GM12878 (cell line): Measurements from ENCODE around the gene INAFM1. TPM values are rescaled to one million over a fixed set of nuclear protein-coding genes. Genes with fewer than 3 reads are reported as not detected.

Experiments
- ATAC-seq: fragments of 200-7000 bp; cut with Tn5 transposase; 3 replicates; pipeline ENCODE4 v1.9.1; 2020; ENCODE audit warnings: mild to moderate bottlenecking, moderate library complexity
- BruUV-seq: library from RNA; stranded (reverse); fragments of 400-500 nt; replicated peaks from 2 replicates; lab custom pipeline; 2021; lab: Mats Ljungman, UMichigan
- CTCF ChIA-PET: fragments of 300-600 bp; sonication (Branson Sonifier 250); formaldehyde crosslinking; extraction: SDS; loops from one replicate; lab custom pipeline; 2021; ENCODE audit warnings: inconsistent platforms; lab: Yijun Ruan, JAX
- POLR2A ChIA-PET: fragments of 350-600 bp; formaldehyde crosslinking; extraction: SDS; loops from one replicate; lab custom pipeline; 2021; ENCODE audit warnings: inconsistent platforms; lab: Charles Lee
- RAD21 ChIA-PET: fragments of 300-600 bp; sonication (Branson Sonifier 250); formaldehyde crosslinking; loops from one replicate; lab custom pipeline; 2023; ENCODE audit warnings: antibody characterized with exemption; ENCODE audit not compliant: unreplicated experiment; lab: Charles Lee
- SMC1A ChIA-PET: fragments of 300-600 bp; sonication (Branson Sonifier 250); formaldehyde crosslinking; loops from one replicate; lab custom pipeline; 2023; ENCODE audit not compliant: unreplicated experiment, uncharacterized antibody; lab: Charles Lee
- DNase-seq: peaks from one replicate; pipeline ENCODE4 v3.0.0-alpha.2; 2011; ENCODE audit warnings: low read depth, low spot score
- FAIRE-seq: peaks from 3 replicates; lab custom pipeline; 2011; peaks lifted over from hg19 to GRCh38; lab: Jason Lieb, UNC
- H2AFZ ChIP-seq: 2 replicates; pipeline ENCODE4 v1.6.0; 2011; ENCODE audit warnings: low read depth, low read length, control low read depth; ENCODE audit not compliant: control insufficient read depth
- H3K27ac ChIP-seq: 2 replicates; pipeline ENCODE4 v1.5.1; 2011; ENCODE audit warnings: control low read depth; ENCODE audit not compliant: control insufficient read depth, insufficient read depth
- H3K27me3 ChIP-seq, 2 experiments: replicated peaks in 1 of 2; 2 replicates each; pipeline versions ENCODE4 v1.6.0 to v1.6.1; 2011; ENCODE audit warnings: low read length in 1 of 2; ENCODE audit not compliant: control insufficient read depth in 2 of 2, insufficient read depth in 2 of 2
- H3K36me3 ChIP-seq, 2 experiments: 2 replicates each; pipeline ENCODE4 v1.5.1; 2011; ENCODE audit warnings: low read length in 1 of 2; ENCODE audit not compliant: control insufficient read depth in 2 of 2, insufficient read depth in 2 of 2
- H3K4me1 ChIP-seq: 2 replicates; pipeline ENCODE4 v1.6.1; 2011; ENCODE audit warnings: mild to moderate bottlenecking, low read length, moderate library complexity, mixed read lengths; ENCODE audit not compliant: control insufficient read depth, insufficient read depth
- H3K4me2 ChIP-seq: 2 replicates; pipeline ENCODE4 v1.6.0; 2011; ENCODE audit warnings: control low read depth; ENCODE audit not compliant: control insufficient read depth, insufficient read depth
- H3K4me3 ChIP-seq: fragments of 200-600 bp; sonication (generic); 2 replicates; pipeline ENCODE4 v1.5.1; 2016
- H3K79me2 ChIP-seq: 2 replicates; pipeline ENCODE4 v1.6.0; 2011; ENCODE audit warnings: low read length; ENCODE audit not compliant: control insufficient read depth, insufficient read depth
- H3K9ac ChIP-seq: 2 replicates; pipeline ENCODE4 v1.8.0; 2011; ENCODE audit warnings: low read length, control low read depth, mixed read lengths; ENCODE audit not compliant: control insufficient read depth, insufficient read depth
- H3K9me3 ChIP-seq: replicated peaks from 3 replicates; pipeline ENCODE4 v1.5.1; 2011; ENCODE audit warnings: mild to moderate bottlenecking, low read length; ENCODE audit not compliant: control insufficient read depth, insufficient read depth
- H4K20me1 ChIP-seq: 2 replicates; pipeline ENCODE4 v1.6.0; 2011; ENCODE audit not compliant: control insufficient read depth, insufficient read depth
- CREB1 ChIP-seq: IDR thresholded peaks from 2 replicates; pipeline ENCODE4 v1.6.1; 2012; ENCODE audit warnings: low read depth, mild to moderate bottlenecking, inconsistent platforms
- ESRRA ChIP-seq: IDR thresholded peaks from 2 replicates; pipeline ENCODE4 v1.6.1; 2012; ENCODE audit warnings: mild to moderate bottlenecking, low read length, improper control_type of control experiment
- HCFC1 ChIP-seq: fragments of 150-350 bp; IDR thresholded peaks from 2 replicates; pipeline ENCODE4 v1.6.1; 2014; ENCODE audit warnings: low read length
- HDAC2 ChIP-seq: fragments of 200-600 bp; sonication (generic); IDR thresholded peaks from 2 replicates; pipeline ENCODE4 v1.6.1; 2017
- JUND ChIP-seq: IDR thresholded peaks from 2 replicates; pipeline ENCODE4 v1.6.1; 2012; ENCODE audit warnings: low read depth, mild to moderate bottlenecking, low read length, improper control_type of control experiment, moderate library complexity
- PML ChIP-seq: IDR thresholded peaks from 2 replicates; pipeline ENCODE4 v1.6.1; 2012; ENCODE audit warnings: low read length, inconsistent platforms
- RFX5 ChIP-seq: IDR thresholded peaks from 2 replicates; pipeline ENCODE4 v1.6.1; 2011; ENCODE audit warnings: low read depth, low read length, improper control_type of control experiment
- RUNX3 ChIP-seq: IDR thresholded peaks from 2 replicates; pipeline ENCODE4 v1.6.1; 2012; ENCODE audit warnings: low read length, inconsistent platforms
- SIX5 ChIP-seq: IDR thresholded peaks from 2 replicates; pipeline ENCODE4 v1.6.1; 2011; ENCODE audit warnings: mild to moderate bottlenecking, low read depth, low read length, moderate library complexity; ENCODE audit not compliant: severe bottlenecking
- SP1 ChIP-seq: IDR thresholded peaks from one replicate; pipeline ENCODE4 v1.6.1; 2011; ENCODE audit warnings: low read depth, low read length
- STAT1 ChIP-seq: fragments of 450-650 bp; conservative IDR thresholded peaks from 2 replicates; pipeline ENCODE4 v1.6.1; 2014; ENCODE audit warnings: antibody characterized with exemption, mild to moderate bottlenecking
- TAF1 ChIP-seq: IDR thresholded peaks from 2 replicates; pipeline ENCODE4 v1.6.1; 2011; ENCODE audit warnings: mild to moderate bottlenecking, low read depth, low read length, borderline replicate concordance
- TCF12 ChIP-seq: IDR thresholded peaks from 2 replicates; pipeline ENCODE4 v1.6.1; 2011; ENCODE audit warnings: low read depth, mild to moderate bottlenecking, low read length
- YBX1 ChIP-seq: fragments of 450-650 bp; IDR thresholded peaks from 2 replicates; pipeline ENCODE4 v1.6.1; 2016; ENCODE audit warnings: antibody characterized with exemption
- WGBS: methylation state at CpG from one replicate; pipeline ENCODE4 v1.1.6; 2016; ENCODE audit warnings: low lambda C conversion rate; ENCODE audit not compliant: insufficient replicate concordance, insufficient coverage; ENCODE audit errors: missing lambda C conversion rate; 5-methylcytosine and 5-hydroxymethylcytosine counted together
- in situ Hi-C: fragments of 300-500 bp; cut with MboI; formaldehyde crosslinking; loops from 9 replicates; pipeline ENCODE4 v1.14.3; 2018; ENCODE audit warnings: mixed read lengths
- intact Hi-C: fragments of 100-400 bp; cut with micrococcal nuclease; formaldehyde crosslinking; loops from one replicate; pipeline ENCODE4 v1.14.2; 2022; ENCODE audit not compliant: unreplicated experiment
- polyA plus RNA-seq, 11 experiments: library from polyadenylated mRNA; depleted of rRNA in 4 of 11; unstranded in 6 of 11; stranded (reverse) in 5 of 11; fragments of >200 nt; fragmentation: Nextera tagmentation in 4 of 11; fragmentation: Illumina TruSeq in 1 of 11; extraction: Ambion mirVana in 4 of 11; extraction: Trizol in 1 of 11; gene quantifications; 1 replicate in 1 of 11; 2 replicates in 10 of 11; pipeline versions ENCODE4 v1.2.1 to v1.2.3, GENCODE V29; 2011 to 2016; ENCODE audit warnings: inconsistent platforms in 2 of 11, missing spikeins in 2 of 11, low read depth in 1 of 11
- total RNA-seq, 4 experiments: library from RNA; depleted of rRNA in 3 of 4; stranded (reverse); fragments of >200 nt in 3 of 4; fragmentation: Illumina TruSeq in 1 of 4; extraction: Trizol in 1 of 4; gene quantifications; 2 replicates each; pipeline versions ENCODE4 v1.2.1 to v1.2.3, GENCODE V29; 2013 to 2021
- TF ChIP-seq, protein P1 (sequence below): fragments of 450-650 bp; formaldehyde crosslinking; IDR thresholded peaks from 2 replicates; pipeline ENCODE4 v1.5.0; 2022; ENCODE audit warnings: mild to moderate bottlenecking, missing genetic modification characterization
- TF ChIP-seq, protein P2 (sequence below): fragments of 150-350 bp; IDR thresholded peaks from 2 replicates; pipeline ENCODE4 v1.6.1; 2014; ENCODE audit warnings: mild to moderate bottlenecking, low read depth, low read length
- TF ChIP-seq, protein P3 (sequence below): fragments of 450-650 bp; IDR thresholded peaks from 2 replicates; pipeline ENCODE4 v1.6.1; 2017; ENCODE audit warnings: borderline replicate concordance

Gene INAFM1
- total and polyA plus RNA-seq, 10 of the 15 experiments (the other 5 are each of a cell fraction or from before 2014, with no cell fraction given): 0.57 to 6.8 (median 1.1) TPM; not detected in 1

DNA sequence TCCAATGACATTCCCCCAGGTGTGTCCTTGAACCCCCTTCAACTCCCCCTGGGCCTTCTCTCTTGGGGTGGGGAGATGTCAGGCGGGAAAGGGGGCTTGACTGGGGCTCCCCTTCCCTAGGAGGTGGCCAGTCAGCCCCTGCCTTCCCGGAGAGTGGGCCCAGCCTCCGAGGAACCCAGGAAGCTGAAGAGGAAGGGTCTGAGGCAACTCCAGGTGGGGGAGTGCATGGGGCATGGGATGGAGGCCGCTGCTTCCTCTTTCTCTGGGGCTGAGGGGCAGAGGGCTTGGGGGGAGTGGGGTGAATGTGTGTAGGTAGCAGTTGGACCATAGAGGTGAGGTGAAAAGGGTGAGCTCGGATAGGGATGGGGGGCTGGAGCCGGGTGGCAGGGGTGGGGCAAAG, 2.7 kb upstream of the INAFM1 start:
- no TSS peak for BruUV-seq
- in situ Hi-C loops: no loop called here

More for the DNA sequence above, 2.7 kb upstream of the INAFM1 start:
- CTCF ChIA-PET: interaction anchor here (1.2 kb wide), 1 partner anchor 9 kb away, joined by 3 read pairs; no protein-coding TSS in a partner anchor
- Histone ChIP-seq H3K27me3 (no peaks in the 10 kb centered on the region), H3K79me2 (no peaks in the 10 kb centered on the region; the same call in 1 of the 2 replicates), H4K20me1 (peaks cover 4% of the 10 kb centered on the region; the same call in 1 of the 2 replicates), H3K9me3 (no peaks in the 10 kb centered on the region), H3K36me3 (peaks cover 0 to 1% of the 10 kb centered on the region in 2 experiments; a peak in 2 of 4 replicates), H3K9ac (no peak overlapping the region), H2AFZ (no peak overlapping the region), H3K27ac (no peak overlapping the region), H3K4me3 (no peak overlapping the region), H3K4me1 (peaks cover 10% of the 10 kb centered on the region), H3K4me2 (no peak overlapping the region)
- TF ChIP-seq SIX5 (no peak), TCF12 (no peak), STAT1 (no peak), JUND (no peak), SP1 (no peak), TAF1 (no peak), RFX5 (no peak), HDAC2 (no peak), RUNX3 (no peak), ESRRA (no peak), CREB1 (no peak), HCFC1 (no peak), YBX1 (no peak), PML (no peak)
- TF ChIP-seq, protein P1, sequence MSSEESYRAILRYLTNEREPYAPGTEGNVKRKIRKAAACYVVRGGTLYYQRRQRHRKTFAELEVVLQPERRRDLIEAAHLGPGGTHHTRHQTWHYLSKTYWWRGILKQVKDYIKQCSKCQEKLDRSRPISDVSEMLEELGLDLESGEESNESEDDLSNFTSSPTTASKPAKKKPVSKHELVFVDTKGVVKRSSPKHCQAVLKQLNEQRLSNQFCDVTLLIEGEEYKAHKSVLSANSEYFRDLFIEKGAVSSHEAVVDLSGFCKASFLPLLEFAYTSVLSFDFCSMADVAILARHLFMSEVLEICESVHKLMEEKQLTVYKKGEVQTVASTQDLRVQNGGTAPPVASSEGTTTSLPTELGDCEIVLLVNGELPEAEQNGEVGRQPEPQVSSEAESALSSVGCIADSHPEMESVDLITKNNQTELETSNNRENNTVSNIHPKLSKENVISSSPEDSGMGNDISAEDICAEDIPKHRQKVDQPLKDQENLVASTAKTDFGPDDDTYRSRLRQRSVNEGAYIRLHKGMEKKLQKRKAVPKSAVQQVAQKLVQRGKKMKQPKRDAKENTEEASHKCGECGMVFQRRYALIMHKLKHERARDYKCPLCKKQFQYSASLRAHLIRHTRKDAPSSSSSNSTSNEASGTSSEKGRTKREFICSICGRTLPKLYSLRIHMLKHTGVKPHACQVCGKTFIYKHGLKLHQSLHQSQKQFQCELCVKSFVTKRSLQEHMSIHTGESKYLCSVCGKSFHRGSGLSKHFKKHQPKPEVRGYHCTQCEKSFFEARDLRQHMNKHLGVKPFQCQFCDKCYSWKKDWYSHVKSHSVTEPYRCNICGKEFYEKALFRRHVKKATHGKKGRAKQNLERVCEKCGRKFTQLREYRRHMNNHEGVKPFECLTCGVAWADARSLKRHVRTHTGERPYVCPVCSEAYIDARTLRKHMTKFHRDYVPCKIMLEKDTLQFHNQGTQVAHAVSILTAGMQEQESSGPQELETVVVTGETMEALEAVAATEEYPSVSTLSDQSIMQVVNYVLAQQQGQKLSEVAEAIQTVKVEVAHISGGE (CRISPR knock-in tag): no peak
- TF ChIP-seq, protein P2, sequence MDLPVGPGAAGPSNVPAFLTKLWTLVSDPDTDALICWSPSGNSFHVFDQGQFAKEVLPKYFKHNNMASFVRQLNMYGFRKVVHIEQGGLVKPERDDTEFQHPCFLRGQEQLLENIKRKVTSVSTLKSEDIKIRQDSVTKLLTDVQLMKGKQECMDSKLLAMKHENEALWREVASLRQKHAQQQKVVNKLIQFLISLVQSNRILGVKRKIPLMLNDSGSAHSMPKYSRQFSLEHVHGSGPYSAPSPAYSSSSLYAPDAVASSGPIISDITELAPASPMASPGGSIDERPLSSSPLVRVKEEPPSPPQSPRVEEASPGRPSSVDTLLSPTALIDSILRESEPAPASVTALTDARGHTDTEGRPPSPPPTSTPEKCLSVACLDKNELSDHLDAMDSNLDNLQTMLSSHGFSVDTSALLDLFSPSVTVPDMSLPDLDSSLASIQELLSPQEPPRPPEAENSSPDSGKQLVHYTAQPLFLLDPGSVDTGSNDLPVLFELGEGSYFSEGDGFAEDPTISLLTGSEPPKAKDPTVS: no peak
- TF ChIP-seq, protein P3, sequence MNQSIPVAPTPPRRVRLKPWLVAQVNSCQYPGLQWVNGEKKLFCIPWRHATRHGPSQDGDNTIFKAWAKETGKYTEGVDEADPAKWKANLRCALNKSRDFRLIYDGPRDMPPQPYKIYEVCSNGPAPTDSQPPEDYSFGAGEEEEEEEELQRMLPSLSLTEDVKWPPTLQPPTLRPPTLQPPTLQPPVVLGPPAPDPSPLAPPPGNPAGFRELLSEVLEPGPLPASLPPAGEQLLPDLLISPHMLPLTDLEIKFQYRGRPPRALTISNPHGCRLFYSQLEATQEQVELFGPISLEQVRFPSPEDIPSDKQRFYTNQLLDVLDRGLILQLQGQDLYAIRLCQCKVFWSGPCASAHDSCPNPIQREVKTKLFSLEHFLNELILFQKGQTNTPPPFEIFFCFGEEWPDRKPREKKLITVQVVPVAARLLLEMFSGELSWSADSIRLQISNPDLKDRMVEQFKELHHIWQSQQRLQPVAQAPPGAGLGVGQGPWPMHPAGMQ: no peak
- RAD21 ChIA-PET: no interaction called here
- intact Hi-C loops: loop anchor here (2.0 kb wide), 1 partner anchor 15 kb away; the partner anchor contains the start of gene CCDC9
- SMC1A ChIA-PET: interaction anchor here (1.0 to 1.2 kb wide), 3 partner anchors 9 to 28 kb away, joined by 3 to 4 read pairs (median 4); no protein-coding TSS in a partner anchor
- DNase-seq (no peak), ATAC-seq (no peak), FAIRE-seq (no peak)
- POLR2A ChIA-PET: interaction anchor here (0.6 to 1.5 kb wide), 4 partner anchors 9 to 36 kb away, joined by 3 to 5 read pairs (median 4); partner anchors contain the start of gene CCDC9
- WGBS: 92% methylated on average over 5 of the region's 6 CpGs
